WI38 (cell line): ENCODE measurements around the gene NUP54.

Experiments
- H3K4me3 ChIP-seq: 2 replicates; pipeline ENCODE4 v1.5.1; 2011; ENCODE audit warnings: low read depth, mild to moderate bottlenecking, control low read depth, low read length
- CTCF ChIP-seq: IDR thresholded peaks from 2 replicates; pipeline ENCODE4 v1.5.1; 2012; ENCODE audit warnings: low read depth, mild to moderate bottlenecking, control low read depth, low read length

NUP54 gene, protein sequence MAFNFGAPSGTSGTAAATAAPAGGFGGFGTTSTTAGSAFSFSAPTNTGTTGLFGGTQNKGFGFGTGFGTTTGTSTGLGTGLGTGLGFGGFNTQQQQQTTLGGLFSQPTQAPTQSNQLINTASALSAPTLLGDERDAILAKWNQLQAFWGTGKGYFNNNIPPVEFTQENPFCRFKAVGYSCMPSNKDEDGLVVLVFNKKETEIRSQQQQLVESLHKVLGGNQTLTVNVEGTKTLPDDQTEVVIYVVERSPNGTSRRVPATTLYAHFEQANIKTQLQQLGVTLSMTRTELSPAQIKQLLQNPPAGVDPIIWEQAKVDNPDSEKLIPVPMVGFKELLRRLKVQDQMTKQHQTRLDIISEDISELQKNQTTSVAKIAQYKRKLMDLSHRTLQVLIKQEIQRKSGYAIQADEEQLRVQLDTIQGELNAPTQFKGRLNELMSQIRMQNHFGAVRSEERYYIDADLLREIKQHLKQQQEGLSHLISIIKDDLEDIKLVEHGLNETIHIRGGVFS

GRCh38 chr4:76148142-76148865 is at the start of gene NUP54:
Gene NUP54, minus strand, starts transcription at chr4:76148397. Its CDS starts 23 bp downstream, at chr4:76148374.
- no peak for TF ChIP-seq CTCF
- peak within 1 kb of the TSS; percentile 96 for H3K4me3 ChIP-seq

- no peak for TF ChIP-seq CTCF
- H3K4me3 ChIP-seq, result no peak overlapping the region
These were observed 49.0 kb upstream of the NUP54 start for GRCh38 chr4:76197031-76197743.

DNA sequence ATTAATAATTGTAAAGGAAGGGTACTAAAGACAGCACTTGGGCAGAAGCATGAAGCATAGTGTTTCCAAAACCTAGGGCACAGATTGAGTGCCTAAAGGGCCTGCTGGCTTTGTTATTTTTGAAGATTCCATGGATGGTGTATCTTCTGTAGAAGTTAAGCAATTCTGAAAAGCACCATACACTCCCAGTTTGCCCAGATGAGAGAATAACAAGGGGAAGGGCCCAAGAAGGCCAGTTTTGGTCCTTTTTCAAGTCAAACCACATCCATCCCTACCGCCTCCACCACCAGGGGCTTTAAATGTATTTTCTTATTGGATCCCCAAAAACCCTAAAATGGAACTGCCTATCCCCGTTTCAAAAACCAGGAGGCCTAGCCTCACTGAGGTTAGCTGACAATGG is 48.2 kb upstream of the NUP54 start:
- TF ChIP-seq CTCF, result no peak
- H3K4me3 ChIP-seq, result no peak overlapping the region

DNA sequence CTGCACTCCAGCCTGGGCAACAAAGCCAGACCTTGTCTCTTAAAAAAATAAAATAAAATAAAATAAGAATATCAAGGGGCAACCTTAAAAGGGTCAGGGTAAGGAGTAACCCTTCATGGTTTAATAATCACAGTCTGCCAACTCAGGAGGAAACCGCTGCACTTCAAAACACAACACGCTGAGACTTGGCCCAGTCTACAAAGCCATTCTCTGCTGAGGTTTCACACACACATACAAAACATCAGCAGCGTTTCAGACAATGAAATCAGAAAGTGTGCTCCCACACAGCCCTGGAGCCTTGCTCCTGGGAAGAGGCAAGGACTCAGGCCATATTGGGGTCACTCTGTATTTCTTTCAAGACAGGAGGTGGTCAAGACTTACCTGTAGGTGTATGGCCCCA is 47.1 kb upstream of the NUP54 start:
- TF ChIP-seq CTCF, result no peak
- no peak overlapping the region for H3K4me3 ChIP-seq

GRCh38 chr4:76194325-76194724 is 46.1 kb upstream of the NUP54 start:
- no peak overlapping the region for H3K4me3 ChIP-seq
- no peak for TF ChIP-seq CTCF

DNA sequence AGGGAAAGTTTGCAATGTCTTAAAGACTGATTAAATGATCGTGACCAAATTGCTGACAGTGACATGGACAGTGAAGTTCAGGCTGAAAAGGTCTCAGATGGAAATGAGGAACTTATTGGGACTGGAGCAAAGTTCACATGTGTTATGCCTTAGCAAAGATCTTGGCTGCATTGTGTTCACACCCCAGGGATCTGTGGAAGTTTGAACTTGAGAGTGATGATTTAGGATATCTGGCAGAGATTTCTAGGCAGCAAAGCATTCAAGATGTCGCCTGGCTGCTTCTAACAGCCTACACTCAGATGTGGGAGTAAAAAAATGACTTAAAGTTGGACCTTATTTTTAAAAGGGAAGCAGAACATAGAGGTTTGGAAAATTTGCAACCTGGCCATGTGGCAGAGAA is 44.0 kb upstream of the NUP54 start:
- TF ChIP-seq CTCF, result no peak
- no peak overlapping the region for H3K4me3 ChIP-seq
